HG02642 (cell line): ENCODE measurements around the gene BICD2.
"Not testable (repeated sequence)": the region's sequence is repeated elsewhere in the genome, so short reads cannot be mapped to it uniquely, and the experiment has no call there.

ENCODE experiments used
- ATAC-seq: cut with Tn5 transposase; IDR thresholded peaks from one replicate; pipeline ENCODE4 v1.9.1; 2021; ENCODE audit warnings: mild to moderate bottlenecking; ENCODE audit not compliant: unreplicated experiment, poor library complexity

The BICD2 gene

GRCh38 chr9:92771309-92771708 is 6.7 kb upstream of the BICD2 start:
- ATAC-seq = no peak

GRCh38 chr9:92770360-92770995 is 5.8 kb upstream of the BICD2 start:
- ATAC-seq = no peak

- ATAC-seq = no peak
Measured at GRCh38 chr9:92769990-92770359, 5.3 kb upstream of the BICD2 start.

- no peak for ATAC-seq
Measured at GRCh38 chr9:92769286-92769685, 4.7 kb upstream of the BICD2 start.

GRCh38 chr9:92768816-92769215 is 4.2 kb upstream of the BICD2 start:
- ATAC-seq = not testable (repeated sequence)

GRCh38 chr9:92767066-92768054 is 2.7 kb upstream of the BICD2 start:
- ATAC-seq = no peak

- peak; percentile 95 for ATAC-seq
Measured at GRCh38 chr9:92764988-92765936, 629 bp upstream of the BICD2 start.

GRCh38 chr9:92763721-92764380 is 782 bp downstream of the BICD2 start:
- peak; percentile 7 for ATAC-seq

GRCh38 chr9:92762781-92763708 is 1.6 kb downstream of the BICD2 start:
- no peak for ATAC-seq

GRCh38 chr9:92762196-92762595 is 2.4 kb downstream of the BICD2 start:
- no peak for ATAC-seq

GRCh38 chr9:92761686-92762085 is 2.9 kb downstream of the BICD2 start:
- ATAC-seq = no peak

- no peak for ATAC-seq
Measured at GRCh38 chr9:92760494-92760893, 4.1 kb downstream of the BICD2 start.

GRCh38 chr9:92760070-92760469 is 4.6 kb downstream of the BICD2 start:
- no peak for ATAC-seq

GRCh38 chr9:92759446-92759845 is 5.2 kb downstream of the BICD2 start:
- no peak for ATAC-seq

- no peak for ATAC-seq
Measured at GRCh38 chr9:92756792-92757191, 7.8 kb downstream of the BICD2 start.

- no peak for ATAC-seq
Measured at GRCh38 chr9:92754091-92754745, 10.4 kb downstream of the BICD2 start.

- no peak for ATAC-seq
Measured at GRCh38 chr9:92752812-92753404, 11.7 kb downstream of the BICD2 start.

- ATAC-seq = no peak
Measured at GRCh38 chr9:92749934-92750315, 14.7 kb downstream of the BICD2 start.
